Fibroblast of villous mesenchyme (primary cell): ENCODE measurements around the gene GPS2. TPM values are rescaled to one million over a fixed set of nuclear protein-coding genes. Genes with fewer than 3 reads are reported as not detected.

Experiments
- DNase-seq: peaks from one replicate; pipeline ENCODE4 v3.0.0-alpha.2; 2010; ENCODE audit warnings: low read depth
- H3K4me3 ChIP-seq: 2 replicates; pipeline ENCODE4 v1.5.1; 2011; ENCODE audit warnings: low read depth, mild to moderate bottlenecking, low read length
- CTCF ChIP-seq: IDR thresholded peaks from 2 replicates; pipeline ENCODE4 v1.5.1; 2012; ENCODE audit warnings: low read depth, mild to moderate bottlenecking, low read length; ENCODE audit not compliant: insufficient read depth
- total RNA-seq: library from RNA; depleted of rRNA; stranded (reverse); fragments of >200 nt; gene quantifications from 2 replicates; pipeline ENCODE4 v1.2.3, GENCODE V29; 2012

Gene GPS2
- 34.1 and 45.3 TPM in 2 replicates for total RNA-seq

GRCh38 chr17:7314719-7315569, at the start of gene GPS2:
GPS2 (minus strand) TSS chr17:7315360; CDS start chr17:7315052, 308 bp downstream.
- DNase-seq = peak; percentile 85
- no peak for TF ChIP-seq CTCF
- H3K4me3 ChIP-seq = peak within 1 kb of the TSS; percentile 83

GRCh38 chr17:7363311-7363710, 48.2 kb upstream of the GPS2 start:
- TF ChIP-seq CTCF = no peak
- DNase-seq = peak; percentile 19
- no peak overlapping the region for H3K4me3 ChIP-seq

GRCh38 chr17:7361906-7362305, 46.7 kb upstream of the GPS2 start:
- no peak for TF ChIP-seq CTCF
- H3K4me3 ChIP-seq = no peak overlapping the region
- DNase-seq = no peak

GRCh38 chr17:7357381-7357780, 42.2 kb upstream of the GPS2 start:
- TF ChIP-seq CTCF = no peak
- no peak for DNase-seq
- no peak overlapping the region for H3K4me3 ChIP-seq

GRCh38 chr17:7356756-7357155, 41.6 kb upstream of the GPS2 start:
- no peak for DNase-seq
- TF ChIP-seq CTCF = no peak

GRCh38 chr17:7356072-7356549, 41.0 kb upstream of the GPS2 start:
- peak; percentile 70 for DNase-seq
- peak; percentile 80 for TF ChIP-seq CTCF
- H3K4me3 ChIP-seq = no peak overlapping the region

More at GRCh38 chr17:7356756-7357155, 41.6 kb upstream of the GPS2 start:
- no peak overlapping the region for H3K4me3 ChIP-seq
